Endothelial cell of umbilical vein (primary cell): ENCODE measurements around the gene TRAPPC10. TPM values are rescaled to one million over a fixed set of nuclear protein-coding genes. Genes with fewer than 3 reads are reported as not detected.

Source experiments
- BruUV-seq: library from RNA; stranded (reverse); fragments of 400-500 nt; replicated peaks from 2 replicates; lab custom pipeline; 2021; lab: Mats Ljungman, UMichigan
- CTCF ChIA-PET: fragments of 300-600, 350-600 bp; sonication (Branson Sonifier 250); formaldehyde crosslinking; loops from one replicate; lab custom pipeline; 2021; ENCODE audit warnings: antibody characterized with exemption, inconsistent platforms; lab: Charles Lee
- POLR2A ChIA-PET: fragments of 300-600, 350-600 bp; sonication (Branson Sonifier 250); formaldehyde crosslinking; loops from one replicate; lab custom pipeline; 2021; ENCODE audit warnings: antibody characterized with exemption, inconsistent platforms; lab: Charles Lee
- DNase-seq: peaks from one replicate; pipeline ENCODE4 v3.0.0-alpha.2; 2011; ENCODE audit warnings: low read depth, low spot score
- FAIRE-seq: peaks from 2 replicates; lab custom pipeline; 2011; peaks lifted over from hg19 to GRCh38; lab: Jason Lieb, UNC
- H2AFZ ChIP-seq: 2 replicates; pipeline ENCODE4 v1.6.0; 2012; ENCODE audit warnings: low read depth, low read length, control low read depth, inconsistent platforms
- H3K27ac ChIP-seq: 2 replicates; pipeline ENCODE4 v1.5.1; 2011; ENCODE audit warnings: low read depth, mild to moderate bottlenecking, control low read depth, low read length, moderate library complexity; ENCODE audit not compliant: insufficient read depth
- H3K27me3 ChIP-seq, 2 experiments: 2 replicates each; pipeline versions ENCODE4 v1.6.0 to v1.6.1; 2011; ENCODE audit warnings: low read length in 2 of 2, mixed read lengths in 1 of 2; ENCODE audit not compliant: control insufficient read depth in 2 of 2, insufficient read depth in 2 of 2
- H3K36me3 ChIP-seq, 2 experiments: 2 replicates in 1 of 2; 3 replicates in 1 of 2; pipeline ENCODE4 v1.5.1; 2011; ENCODE audit warnings: low read length in 2 of 2, mild to moderate bottlenecking in 1 of 2, moderate library complexity in 1 of 2; ENCODE audit not compliant: control insufficient read depth in 2 of 2, insufficient read depth in 2 of 2; ENCODE audit errors: extremely low read depth in 1 of 2
- H3K4me1 ChIP-seq: 3 replicates; pipeline ENCODE4 v1.5.1; 2011; ENCODE audit warnings: mild to moderate bottlenecking, low read length; ENCODE audit not compliant: control insufficient read depth, insufficient read depth; ENCODE audit errors: extremely low read depth
- H3K4me2 ChIP-seq: 2 replicates; pipeline ENCODE4 v1.6.1; 2011; ENCODE audit warnings: low read length, control low read depth, mixed read lengths; ENCODE audit not compliant: insufficient read depth
- H3K4me3 ChIP-seq, 3 experiments: fragments of 200-600 bp in 1 of 3; sonication (generic), shearing (Covaris generic) in 1 of 3; replicated peaks in 1 of 3; 2 replicates each; pipeline ENCODE4 v1.5.1; 2011 to 2016; ENCODE audit warnings: control low read depth in 3 of 3, low read length in 3 of 3, mild to moderate bottlenecking in 2 of 3, inconsistent platforms in 1 of 3, low read depth in 1 of 3, moderate library complexity in 1 of 3; ENCODE audit not compliant: insufficient read depth in 1 of 3
- H3K79me2 ChIP-seq: 2 replicates; pipeline ENCODE4 v1.6.0; 2012; ENCODE audit warnings: low read length, inconsistent platforms; ENCODE audit not compliant: control insufficient read depth, insufficient read depth
- H3K9ac ChIP-seq: replicated peaks from 2 replicates; pipeline ENCODE3; 2011; ENCODE audit warnings: low read length, control low read depth; ENCODE audit not compliant: insufficient read depth; ENCODE audit errors: extremely low read depth
- H3K9me1 ChIP-seq: replicated peaks from 3 replicates; pipeline ENCODE4 v1.6.0; 2011; ENCODE audit warnings: mild to moderate bottlenecking, low read length; ENCODE audit not compliant: control insufficient read depth, insufficient read depth; ENCODE audit errors: extremely low read depth
- H3K9me3 ChIP-seq: replicated peaks from 2 replicates; pipeline ENCODE4 v1.5.1; 2012; ENCODE audit warnings: low read length, inconsistent platforms; ENCODE audit not compliant: control insufficient read depth, insufficient read depth
- H4K20me1 ChIP-seq: replicated peaks from 2 replicates; pipeline ENCODE3; 2011; ENCODE audit warnings: mild to moderate bottlenecking, low read length; ENCODE audit not compliant: control insufficient read depth, insufficient read depth; ENCODE audit errors: extremely low read depth
- CTCF ChIP-seq, 2 donors: IDR thresholded peaks; 1 replicate in 1 of 2; 2 replicates in 1 of 2; pipeline ENCODE4 v1.5.1; 2011; ENCODE audit warnings: low read length in 2 of 2, mild to moderate bottlenecking in 2 of 2, moderate library complexity in 2 of 2, control low read depth in 1 of 2, inconsistent platforms in 1 of 2, low read depth in 1 of 2; ENCODE audit not compliant: insufficient read depth in 1 of 2; ENCODE audit errors: extremely low read depth in 1 of 2
- EZH2 ChIP-seq: IDR thresholded peaks from 2 replicates; pipeline ENCODE4 v1.6.1; 2012; ENCODE audit warnings: borderline replicate concordance, low read depth, mild to moderate bottlenecking, moderate library complexity, low read length, inconsistent platforms; ENCODE audit not compliant: severe bottlenecking
- FOS ChIP-seq: IDR thresholded peaks from 2 replicates; pipeline ENCODE4 v1.6.1; 2011; ENCODE audit warnings: mild to moderate bottlenecking, low read length, moderate library complexity, borderline replicate concordance; ENCODE audit not compliant: insufficient read depth
- GATA2 ChIP-seq: IDR thresholded peaks from 2 replicates; pipeline ENCODE4 v1.7.0; 2011; ENCODE audit warnings: low read depth, mild to moderate bottlenecking, moderate library complexity, mixed read lengths, low read length; ENCODE audit not compliant: insufficient read length, insufficient read depth
- JUN ChIP-seq: IDR thresholded peaks from 2 replicates; pipeline ENCODE4 v1.6.1; 2011; ENCODE audit warnings: borderline replicate concordance, low read depth; ENCODE audit not compliant: insufficient read length, insufficient read depth
- MAX ChIP-seq: IDR thresholded peaks from 2 replicates; pipeline ENCODE4 v1.6.1; 2011; ENCODE audit not compliant: insufficient read depth, insufficient read length
- MYC ChIP-seq: IDR thresholded peaks from one replicate; pipeline ENCODE4 v1.6.1; 2011; ENCODE audit warnings: mild to moderate bottlenecking, low read depth, low read length
- POLR2A ChIP-seq: IDR thresholded peaks from 2 replicates; pipeline ENCODE4 v1.6.1; 2012; ENCODE audit warnings: low read depth, mild to moderate bottlenecking, control low read depth, low read length
- POLR2AphosphoS5 ChIP-seq: IDR thresholded peaks from 2 replicates; pipeline ENCODE4 v1.6.1; 2012; ENCODE audit warnings: low read depth, mild to moderate bottlenecking, control low read depth, low read length, moderate library complexity; ENCODE audit not compliant: insufficient read depth
- dilution Hi-C: fragments of 300-500 bp; cut with MboI; formaldehyde crosslinking; loops from one replicate; pipeline ENCODE4 v1.15.0; 2019; ENCODE audit warnings: low sequenced_read_pairs; ENCODE audit not compliant: extremely low pct_ligation_motif_present
- intact Hi-C: fragments of 100-400 bp; cut with micrococcal nuclease; formaldehyde crosslinking; loops from one replicate; pipeline ENCODE4 v1.10.0; 2022
- polyA plus RNA-seq, 4 experiments: library from polyadenylated mRNA; depleted of rRNA in 3 of 4; stranded (reverse) in 3 of 4; unstranded in 1 of 4; fragments of >200 nt; gene quantifications; 2 replicates each; pipeline versions ENCODE4 v1.2.1 to v1.2.3, GENCODE V29; 2011 to 2012; ENCODE audit warnings: missing spikeins in 1 of 4
- total RNA-seq: library from RNA; stranded (reverse); gene quantifications from 2 replicates; pipeline ENCODE4 v1.2.3, GENCODE V29; 2021

TRAPPC10 gene
- total and polyA plus RNA-seq, 2 donors (not counting 3 experiments of a cell fraction or from before 2014, with no cell fraction given) = 21.5 to 33.6 TPM

GRCh38 chr21:44067011-44067839, 55.1 kb downstream of the TRAPPC10 start:
- ChIA-PET POLR2A (no interaction called here), CTCF (interaction anchor here (1.9 kb wide), 1 partner anchor 18 kb away, joined by 4 read pairs; no protein-coding TSS in a partner anchor)
- H3K36me3 ChIP-seq = peaks cover 2 to 27% of the 10 kb centered on the region in 2 experiments
- no peak overlapping the region for H2AFZ ChIP-seq
- FAIRE-seq (no peak), DNase-seq (no peak)
- no peaks in the 10 kb centered on the region for H4K20me1 ChIP-seq
- intact Hi-C loops (no loop called here), dilution Hi-C loops (no loop called here)
- no peaks in the 10 kb centered on the region for H3K27me3 ChIP-seq
- no peak overlapping the region for H3K9ac ChIP-seq
- H3K9me1 ChIP-seq = no peaks in the 10 kb centered on the region
- no peaks in the 10 kb centered on the region for H3K9me3 ChIP-seq
- TF ChIP-seq FOS (no peak), JUN (no peak), GATA2 (no peak), CTCF (IDR thresholded peaks at IDR 0.05; ENCODE audit: extremely low read depth in 1 of 2, insufficient read depth in 1 of 2, low read depth in 1 of 2, low read length in 2 of 2) (no peak), MYC (no peak), POLR2A (no peak), MAX (no peak), EZH2 (no peak), POLR2AphosphoS5 (no peak)
- no peaks in the 10 kb centered on the region for H3K4me1 ChIP-seq
- no peak overlapping the region for H3K4me2 ChIP-seq
- H3K27ac ChIP-seq = no peak overlapping the region
- peaks cover 9% of the 10 kb centered on the region for H3K79me2 ChIP-seq
- H3K4me3 ChIP-seq = no peak overlapping the region
- no TSS peak for BruUV-seq
